Measurements from ENCODE around the gene LAGE3.
A peak's percentile ranks its signal among the peaks of the same experiment; 100 is the strongest.

LAGE3 gene

GRCh38 chrX:154486396-154487207 is 7.5 kb upstream of the LAGE3 start, which contains the start of gene UBL4A:
TSS of gene UBL4A (minus strand) at chrX:154486615. CDS start at chrX:154486584, 31 bp downstream.
- Histone ChIP-seq H2AFZ (ENCODE audit: low read depth, low read length) (0 out of 2 replicates have a peak within 1 kb of the TSS, but pooled peaks have one; percentile 21), H3K4me1 (ENCODE audit: low read length) (peaks cover 27% of the 10 kb centered on the region)

GRCh38 chrX:154486052-154486395 is 6.9 kb upstream of the LAGE3 start:
- peak overlapping the region; percentile 95 for H3K9ac ChIP-seq (ENCODE audit: low read length)
- peaks cover 19% of the 10 kb centered on the region for H3K36me3 ChIP-seq (replicated peaks; ENCODE audit: low read depth, low read length)
- peak overlapping the region; percentile 62 for H3K27ac ChIP-seq (ENCODE audit: low read length)
- peak overlapping the region; percentile 98 for H3K4me3 ChIP-seq (ENCODE audit: low read length)
- peaks cover 28% of the 10 kb centered on the region for H3K4me1 ChIP-seq (ENCODE audit: low read length)
- no peaks in the 10 kb centered on the region for H3K9me3 ChIP-seq (ENCODE audit: insufficient read depth, low read length)
- TF ChIP-seq CTCF (IDR thresholded peaks at IDR 0.05; ENCODE audit: low read depth, low read length) = no peak
- no peak for TF ChIP-seq EZH2phosphoT487 (IDR thresholded peaks at IDR 0.05; ENCODE audit: low read depth)
- H3K27me3 ChIP-seq (ENCODE audit: low read depth, low read length) = no peaks in the 10 kb centered on the region
- no peaks in the 10 kb centered on the region for H4K20me1 ChIP-seq (ENCODE audit: insufficient read depth, low read length)
- no peak overlapping the region for H2AFZ ChIP-seq (ENCODE audit: low read depth, low read length)
- peak overlapping the region; percentile 94 for H3K4me2 ChIP-seq (ENCODE audit: low read length)
- H3K79me2 ChIP-seq (ENCODE audit: low read length) = peaks cover 24% of the 10 kb centered on the region

More at GRCh38 chrX:154486396-154487207, 7.5 kb upstream of the LAGE3 start, which contains the start of gene UBL4A:
- H3K36me3 ChIP-seq (replicated peaks; ENCODE audit: low read depth, low read length) = peaks cover 19% of the 10 kb centered on the region
- no peaks in the 10 kb centered on the region for H3K27me3 ChIP-seq (ENCODE audit: low read depth, low read length)
- H3K9ac ChIP-seq (ENCODE audit: low read length) = peak within 1 kb of the TSS; percentile 95
- no peaks in the 10 kb centered on the region for H3K9me3 ChIP-seq (ENCODE audit: insufficient read depth, low read length)
- peak within 1 kb of the TSS; percentile 62 for H3K27ac ChIP-seq (ENCODE audit: low read length)
- H3K79me2 ChIP-seq (ENCODE audit: low read length) = peaks cover 24% of the 10 kb centered on the region
- H3K4me2 ChIP-seq (ENCODE audit: low read length) = peak within 1 kb of the TSS; percentile 95
- H3K4me3 ChIP-seq (ENCODE audit: low read length) = peak within 1 kb of the TSS; percentile 98
- no peaks in the 10 kb centered on the region for H4K20me1 ChIP-seq (ENCODE audit: insufficient read depth, low read length)
- TF ChIP-seq CTCF (IDR thresholded peaks at IDR 0.05; ENCODE audit: low read depth, low read length) (no peak), EZH2phosphoT487 (IDR thresholded peaks at IDR 0.05; ENCODE audit: low read depth) (no peak)

- Histone ChIP-seq H3K36me3 (replicated peaks; ENCODE audit: low read depth, low read length) (peaks cover 19% of the 10 kb centered on the region), H3K79me2 (ENCODE audit: low read length) (peaks cover 24% of the 10 kb centered on the region), H3K4me1 (ENCODE audit: low read length) (peaks cover 28% of the 10 kb centered on the region), H3K4me2 (ENCODE audit: low read length) (peak overlapping the region; percentile 94), H3K9ac (ENCODE audit: low read length) (peak overlapping the region; percentile 95), H3K9me3 (ENCODE audit: insufficient read depth, low read length) (no peaks in the 10 kb centered on the region), H2AFZ (ENCODE audit: low read depth, low read length) (no peak overlapping the region), H3K27me3 (ENCODE audit: low read depth, low read length) (no peaks in the 10 kb centered on the region), H3K4me3 (ENCODE audit: low read length) (peak overlapping the region; percentile 98), H3K27ac (ENCODE audit: low read length) (peak overlapping the region; percentile 62), H4K20me1 (ENCODE audit: insufficient read depth, low read length) (no peaks in the 10 kb centered on the region)
- TF ChIP-seq CTCF (IDR thresholded peaks at IDR 0.05; ENCODE audit: low read depth, low read length) (no peak), EZH2phosphoT487 (IDR thresholded peaks at IDR 0.05; ENCODE audit: low read depth) (no peak)
Observed at GRCh38 chrX:154485150-154486051, 6.3 kb upstream of the LAGE3 start.

All from OCI-LY3 (cell line).